ENCODE data around the gene ACIN1.

ACIN1 gene

GRCh38 chr14:23094666-23095195 is at the start of gene ACIN1:
Gene ACIN1 (minus strand): TSS chr14:23095136. CDS start chr14:23095112, 24 bp downstream.
- Mint-ChIP-seq H3K36me3 (ENCODE audit: insufficient read depth) (peaks cover 48% of the 10 kb centered on the region), H3K9me3 (no peaks in the 10 kb centered on the region), H3K4me3 (no peak within 1 kb of the TSS), H3K4me1 (peaks cover 15% of the 10 kb centered on the region), H3K27me3 (no peaks in the 10 kb centered on the region), H3K27ac (ENCODE audit: low read depth) (no peak within 1 kb of the TSS)
- peak in 1 of 2 donors; percentile 100 for DNase-seq (ENCODE audit: low spot score in 2 of 2)
- peak; percentile 30 for ATAC-seq (replicated peaks; ENCODE audit: extremely low read depth, poor library complexity, severe bottlenecking)

GRCh38 chr14:23143911-23144310 is 49.0 kb upstream of the ACIN1 start:
- Mint-ChIP-seq H3K27me3 (peaks cover 30% of the 10 kb centered on the region), H3K27ac (ENCODE audit: low read depth) (no peak overlapping the region), H3K9me3 (no peaks in the 10 kb centered on the region), H3K36me3 (ENCODE audit: insufficient read depth) (no peaks in the 10 kb centered on the region), H3K4me1 (no peaks in the 10 kb centered on the region), H3K4me3 (no peak overlapping the region)
- ATAC-seq (replicated peaks; ENCODE audit: extremely low read depth, poor library complexity, severe bottlenecking) (no peak), DNase-seq (ENCODE audit: low spot score in 2 of 2) (no peak)

GRCh38 chr14:23142826-23143225 is 47.9 kb upstream of the ACIN1 start:
- DNase-seq (ENCODE audit: low spot score in 2 of 2) (no peak), ATAC-seq (replicated peaks; ENCODE audit: extremely low read depth, poor library complexity, severe bottlenecking) (no peak)
- H3K4me3 Mint-ChIP-seq: no peak overlapping the region
- no peaks in the 10 kb centered on the region for H3K4me1 Mint-ChIP-seq
- H3K27ac Mint-ChIP-seq (ENCODE audit: low read depth): no peak overlapping the region
- H3K36me3 Mint-ChIP-seq (ENCODE audit: insufficient read depth): no peaks in the 10 kb centered on the region
- H3K9me3 Mint-ChIP-seq: no peaks in the 10 kb centered on the region
- peaks cover 20% of the 10 kb centered on the region for H3K27me3 Mint-ChIP-seq

GRCh38 chr14:23141706-23142444 is 46.9 kb upstream of the ACIN1 start:
- ATAC-seq (replicated peaks; ENCODE audit: extremely low read depth, poor library complexity, severe bottlenecking) (no peak), DNase-seq (ENCODE audit: low spot score in 2 of 2) (no peak)
- Mint-ChIP-seq H3K4me1 (no peaks in the 10 kb centered on the region), H3K36me3 (ENCODE audit: insufficient read depth) (no peaks in the 10 kb centered on the region), H3K4me3 (no peak overlapping the region), H3K9me3 (no peaks in the 10 kb centered on the region), H3K27me3 (peaks cover 14% of the 10 kb centered on the region), H3K27ac (ENCODE audit: low read depth) (no peak overlapping the region)

- no peak for ATAC-seq (replicated peaks; ENCODE audit: extremely low read depth, poor library complexity, severe bottlenecking)
- no peak overlapping the region for H3K4me3 Mint-ChIP-seq
- H3K27me3 Mint-ChIP-seq: no peaks in the 10 kb centered on the region
- H3K4me1 Mint-ChIP-seq: no peaks in the 10 kb centered on the region
- DNase-seq (ENCODE audit: low spot score in 2 of 2): no peak
- no peaks in the 10 kb centered on the region for H3K9me3 Mint-ChIP-seq
- no peaks in the 10 kb centered on the region for H3K36me3 Mint-ChIP-seq (ENCODE audit: insufficient read depth)
- no peak overlapping the region for H3K27ac Mint-ChIP-seq (ENCODE audit: low read depth)
Measured at GRCh38 chr14:23140371-23140770, 45.4 kb upstream of the ACIN1 start.

- H3K36me3 Mint-ChIP-seq (ENCODE audit: insufficient read depth): no peaks in the 10 kb centered on the region
Measured at GRCh38 chr14:23139874-23140273, 44.9 kb upstream of the ACIN1 start.

GRCh38 chr14:23137813-23138535 is 43.0 kb upstream of the ACIN1 start:
- H3K9me3 Mint-ChIP-seq: no peaks in the 10 kb centered on the region
- H3K4me1 Mint-ChIP-seq: no peaks in the 10 kb centered on the region
- H3K27me3 Mint-ChIP-seq: no peaks in the 10 kb centered on the region
- DNase-seq (ENCODE audit: low spot score in 2 of 2) (no peak), ATAC-seq (replicated peaks; ENCODE audit: extremely low read depth, poor library complexity, severe bottlenecking) (no peak)
- H3K36me3 Mint-ChIP-seq (ENCODE audit: insufficient read depth): no peaks in the 10 kb centered on the region
- no peak overlapping the region for H3K4me3 Mint-ChIP-seq
- H3K27ac Mint-ChIP-seq (ENCODE audit: low read depth): no peak overlapping the region

More at GRCh38 chr14:23139874-23140273, 44.9 kb upstream of the ACIN1 start:
- Mint-ChIP-seq H3K27me3 (no peaks in the 10 kb centered on the region), H3K27ac (ENCODE audit: low read depth) (no peak overlapping the region), H3K9me3 (no peaks in the 10 kb centered on the region), H3K4me3 (no peak overlapping the region), H3K4me1 (no peaks in the 10 kb centered on the region)
- DNase-seq (ENCODE audit: low spot score in 2 of 2) (no peak), ATAC-seq (replicated peaks; ENCODE audit: extremely low read depth, poor library complexity, severe bottlenecking) (no peak)

GRCh38 chr14:23137192-23137812 is 42.4 kb upstream of the ACIN1 start:
- H3K4me1 Mint-ChIP-seq: no peaks in the 10 kb centered on the region
- no peaks in the 10 kb centered on the region for H3K9me3 Mint-ChIP-seq
- no peak overlapping the region for H3K27ac Mint-ChIP-seq (ENCODE audit: low read depth)
- DNase-seq (ENCODE audit: low spot score in 2 of 2) (no peak), ATAC-seq (replicated peaks; ENCODE audit: extremely low read depth, poor library complexity, severe bottlenecking) (no peak)
- no peak overlapping the region for H3K4me3 Mint-ChIP-seq
- H3K36me3 Mint-ChIP-seq (ENCODE audit: insufficient read depth): peaks cover 2% of the 10 kb centered on the region
- H3K27me3 Mint-ChIP-seq: no peaks in the 10 kb centered on the region

- Mint-ChIP-seq H3K36me3 (ENCODE audit: insufficient read depth) (peaks cover 2% of the 10 kb centered on the region), H3K4me3 (no peak overlapping the region), H3K9me3 (no peaks in the 10 kb centered on the region), H3K27me3 (no peaks in the 10 kb centered on the region), H3K27ac (ENCODE audit: low read depth) (no peak overlapping the region), H3K4me1 (no peaks in the 10 kb centered on the region)
- DNase-seq (ENCODE audit: low spot score in 2 of 2) (no peak), ATAC-seq (replicated peaks; ENCODE audit: extremely low read depth, poor library complexity, severe bottlenecking) (no peak)
Measured at GRCh38 chr14:23136566-23137133, 41.7 kb upstream of the ACIN1 start.

GRCh38 chr14:23132970-23133369 is 38.0 kb upstream of the ACIN1 start:
- no peak for DNase-seq (ENCODE audit: low spot score in 2 of 2)
- no peak overlapping the region for H3K27ac Mint-ChIP-seq (ENCODE audit: low read depth)
- H3K9me3 Mint-ChIP-seq: no peaks in the 10 kb centered on the region
- peaks cover 3% of the 10 kb centered on the region for H3K4me1 Mint-ChIP-seq
- no peak for ATAC-seq (replicated peaks; ENCODE audit: extremely low read depth, poor library complexity, severe bottlenecking)
- peaks cover 2% of the 10 kb centered on the region for H3K36me3 Mint-ChIP-seq (ENCODE audit: insufficient read depth)
- H3K4me3 Mint-ChIP-seq: no peak overlapping the region
- H3K27me3 Mint-ChIP-seq: peaks cover 30% of the 10 kb centered on the region

GRCh38 chr14:23131482-23131881 is 36.5 kb upstream of the ACIN1 start:
- H3K9me3 Mint-ChIP-seq: no peaks in the 10 kb centered on the region
- H3K36me3 Mint-ChIP-seq (ENCODE audit: insufficient read depth): peaks cover 2% of the 10 kb centered on the region
- H3K27ac Mint-ChIP-seq (ENCODE audit: low read depth): no peak overlapping the region
- H3K4me3 Mint-ChIP-seq: no peak overlapping the region
- no peak for DNase-seq (ENCODE audit: low spot score in 2 of 2)
- peaks cover 37% of the 10 kb centered on the region for H3K27me3 Mint-ChIP-seq
- ATAC-seq (replicated peaks; ENCODE audit: extremely low read depth, poor library complexity, severe bottlenecking): no peak
- peaks cover 5% of the 10 kb centered on the region for H3K4me1 Mint-ChIP-seq

GRCh38 chr14:23130871-23131270 is 35.9 kb upstream of the ACIN1 start:
- Mint-ChIP-seq H3K36me3 (ENCODE audit: insufficient read depth) (peaks cover 2% of the 10 kb centered on the region), H3K4me3 (no peak overlapping the region), H3K27me3 (peaks cover 43% of the 10 kb centered on the region), H3K27ac (ENCODE audit: low read depth) (no peak overlapping the region), H3K9me3 (no peaks in the 10 kb centered on the region), H3K4me1 (peaks cover 5% of the 10 kb centered on the region)
- DNase-seq (ENCODE audit: low spot score in 2 of 2): no peak
- no peak for ATAC-seq (replicated peaks; ENCODE audit: extremely low read depth, poor library complexity, severe bottlenecking)

Measured in central memory CD8-positive, alpha-beta T cell (primary cell).